ENCODE data around the gene RCN2.
A peak's percentile ranks its signal among the peaks of the same experiment; 100 is the strongest.
"Not testable (repeated sequence)": the region's sequence is repeated elsewhere in the genome, so short reads cannot be mapped to it uniquely, and the experiment has no call there.

Gene RCN2

GRCh38 chr15:76932135-76932966, 802 bp downstream of the RCN2 start:
- no peak for DNase-seq (ENCODE audit: low spot score)

- no peak for DNase-seq (ENCODE audit: low spot score)
Observed at GRCh38 chr15:76935620-76936019, 4.1 kb downstream of the RCN2 start.

GRCh38 chr15:76936671-76937070, 5.1 kb downstream of the RCN2 start:
- no peak for DNase-seq (ENCODE audit: low spot score)

GRCh38 chr15:76938752-76939151, 7.2 kb downstream of the RCN2 start:
- no peak for DNase-seq (ENCODE audit: low spot score)

- no peak for DNase-seq (ENCODE audit: low spot score)
Observed at GRCh38 chr15:76939715-76940114, 8.2 kb downstream of the RCN2 start.

- DNase-seq (ENCODE audit: low spot score): no peak
Observed at GRCh38 chr15:76941636-76942035, 10.1 kb downstream of the RCN2 start.

- no peak for DNase-seq (ENCODE audit: low spot score)
Observed at GRCh38 chr15:76942331-76942730, 10.8 kb downstream of the RCN2 start.

- DNase-seq (ENCODE audit: low spot score): no peak
Observed at GRCh38 chr15:76945494-76946093, 14.0 kb downstream of the RCN2 start.

GRCh38 chr15:76947454-76947853, 15.9 kb downstream of the RCN2 start:
- DNase-seq (ENCODE audit: low spot score): no peak

- no peak for DNase-seq (ENCODE audit: low spot score)
Observed at GRCh38 chr15:76951220-76951619, 19.7 kb downstream of the RCN2 start.

- DNase-seq (ENCODE audit: low spot score): no peak
Observed at GRCh38 chr15:76953913-76954312, 22.4 kb downstream of the RCN2 start.

- no peak for DNase-seq (ENCODE audit: low spot score)
Observed at GRCh38 chr15:76954744-76955143, 23.2 kb downstream of the RCN2 start.

- DNase-seq (ENCODE audit: low spot score): no peak
Observed at GRCh38 chr15:76961268-76962011, 29.9 kb downstream of the RCN2 start.

GRCh38 chr15:76962337-76963013, 30.9 kb downstream of the RCN2 start:
- no peak for DNase-seq (ENCODE audit: low spot score)

- no peak for DNase-seq (ENCODE audit: low spot score)
Observed at GRCh38 chr15:76963596-76963995, 32.0 kb downstream of the RCN2 start.

GRCh38 chr15:76964157-76964556, 32.6 kb downstream of the RCN2 start:
- DNase-seq (ENCODE audit: low spot score): no peak

GRCh38 chr15:76966051-76966450, 34.5 kb downstream of the RCN2 start:
- DNase-seq (ENCODE audit: low spot score): not testable (repeated sequence)

GRCh38 chr15:76967067-76967466, 35.5 kb downstream of the RCN2 start:
- no peak for DNase-seq (ENCODE audit: low spot score)

- DNase-seq (ENCODE audit: low spot score): no peak
Observed at GRCh38 chr15:76968306-76968705, 36.8 kb downstream of the RCN2 start.

- no peak for DNase-seq (ENCODE audit: low spot score)
Observed at GRCh38 chr15:76972389-76973361, 41.1 kb downstream of the RCN2 start.

GRCh38 chr15:76973362-76973743, 41.8 kb downstream of the RCN2 start:
- peak; percentile 54 for DNase-seq (ENCODE audit: low spot score)
